Measurements from ENCODE around the gene GGCT. TPM values are rescaled to one million over a fixed set of nuclear protein-coding genes. Genes with fewer than 3 reads are reported as not detected.

GGCT gene
- total RNA-seq, 1 donor from 2014 or later = 77.5 TPM

GRCh38 chr7:30459591-30460245 is 44.9 kb downstream of the GGCT start:
- no peak overlapping the region for H3K27ac Mint-ChIP-seq (ENCODE audit: unreplicated experiment)
- no peak overlapping the region for H3K4me3 Mint-ChIP-seq

GRCh38 chr7:30458311-30458710 is 46.3 kb downstream of the GGCT start:
- TF ChIP-seq CTCF (conservative IDR thresholded peaks at IDR 0.05) = no peak
- Mint-ChIP-seq H3K27ac (ENCODE audit: unreplicated experiment) (no peak overlapping the region), H3K4me3 (no peak overlapping the region), H3K4me1 (peaks cover 14% of the 10 kb centered on the region), H3K9me3 (no peaks in the 10 kb centered on the region), H3K27me3 (ENCODE audit: low read depth) (no peaks in the 10 kb centered on the region), H3K36me3 (ENCODE audit: low read depth) (no peaks in the 10 kb centered on the region)
- no peak for DNase-seq (ENCODE audit: low read depth, low spot score)

More at GRCh38 chr7:30459591-30460245, 44.9 kb downstream of the GGCT start:
- no peaks in the 10 kb centered on the region for H3K36me3 Mint-ChIP-seq (ENCODE audit: low read depth)
- no peaks in the 10 kb centered on the region for H3K9me3 Mint-ChIP-seq
- H3K4me1 Mint-ChIP-seq = peaks cover 14% of the 10 kb centered on the region
- no peak for TF ChIP-seq CTCF (conservative IDR thresholded peaks at IDR 0.05)
- no peak for DNase-seq (ENCODE audit: low read depth, low spot score)
- H3K27me3 Mint-ChIP-seq (ENCODE audit: low read depth) = no peaks in the 10 kb centered on the region

GRCh38 chr7:30453921-30454320 is 50.7 kb downstream of the GGCT start:
- no peak for TF ChIP-seq CTCF (conservative IDR thresholded peaks at IDR 0.05)
- DNase-seq (ENCODE audit: low read depth, low spot score) = no peak
- Mint-ChIP-seq H3K27ac (ENCODE audit: unreplicated experiment) (no peak overlapping the region), H3K4me3 (no peak overlapping the region), H3K4me1 (peaks cover 10% of the 10 kb centered on the region), H3K9me3 (no peaks in the 10 kb centered on the region), H3K36me3 (ENCODE audit: low read depth) (no peaks in the 10 kb centered on the region), H3K27me3 (ENCODE audit: low read depth) (no peaks in the 10 kb centered on the region)

DNA sequence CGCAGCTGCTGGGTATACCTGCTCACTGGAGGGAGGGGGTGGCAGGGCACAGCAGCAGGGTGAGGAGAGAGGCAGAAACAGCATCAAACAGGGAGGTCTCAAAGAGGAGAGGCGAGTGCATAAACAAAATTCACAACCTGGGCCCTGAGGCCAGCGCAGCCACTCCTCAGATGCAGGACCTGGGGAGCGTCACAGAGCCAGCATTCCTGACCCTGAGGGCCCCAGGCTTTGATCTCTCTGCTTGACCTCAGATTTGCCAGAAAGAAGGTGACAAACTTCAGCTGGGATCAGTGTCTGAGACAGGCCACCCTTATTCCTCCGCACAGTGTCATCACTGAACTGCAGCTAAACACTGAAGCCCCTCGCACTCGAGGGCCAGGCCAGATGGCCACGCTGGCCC is 51.6 kb downstream of the GGCT start:
- no peak for DNase-seq (ENCODE audit: low read depth, low spot score)
- no peaks in the 10 kb centered on the region for H3K36me3 Mint-ChIP-seq (ENCODE audit: low read depth)
- no peak overlapping the region for H3K4me3 Mint-ChIP-seq
- no peaks in the 10 kb centered on the region for H3K9me3 Mint-ChIP-seq
- H3K27me3 Mint-ChIP-seq (ENCODE audit: low read depth) = no peaks in the 10 kb centered on the region
- H3K4me1 Mint-ChIP-seq = peaks cover 6% of the 10 kb centered on the region
- TF ChIP-seq CTCF (conservative IDR thresholded peaks at IDR 0.05) = no peak
- H3K27ac Mint-ChIP-seq (ENCODE audit: unreplicated experiment) = no peak overlapping the region

- DNase-seq (ENCODE audit: low read depth, low spot score) = no peak
- peaks cover 6% of the 10 kb centered on the region for H3K4me1 Mint-ChIP-seq
- no peaks in the 10 kb centered on the region for H3K36me3 Mint-ChIP-seq (ENCODE audit: low read depth)
- H3K27me3 Mint-ChIP-seq (ENCODE audit: low read depth) = no peaks in the 10 kb centered on the region
- no peaks in the 10 kb centered on the region for H3K9me3 Mint-ChIP-seq
- no peak overlapping the region for H3K4me3 Mint-ChIP-seq
- no peak overlapping the region for H3K27ac Mint-ChIP-seq (ENCODE audit: unreplicated experiment)
- TF ChIP-seq CTCF (conservative IDR thresholded peaks at IDR 0.05) = no peak
Measured at GRCh38 chr7:30452280-30452930, 52.2 kb downstream of the GGCT start.

Data from neural crest cell (in vitro differentiated cells).